Stimulated activated effector memory CD8-positive, alpha-beta T cell treated with anti-CD3 and anti-CD28 coated beads, Interleukin-12 subunit alpha, Interleukin-12 subunit beta, amount 100 ng/mL, for 72 hours (primary cell): ENCODE data around the gene FOCAD.
"Not testable (repeated sequence)": the region's sequence is repeated elsewhere in the genome, so short reads cannot be mapped to it uniquely, and the experiment has no call there.

Experiments
- ATAC-seq: fragments of 150-1000 bp; cut with Tn5 transposase; 2 replicates; pipeline ENCODE4 v1.10.0; 2021
- DNase-seq, 2 donors: peaks; one replicate each; pipeline ENCODE4 v3.0.0; 2021 to 2022; ENCODE audit warnings: low spot score in 2 of 2
- H3K27ac Mint-ChIP-seq: one replicate; pipeline ENCODE4 v1.8.0; 2022; ENCODE audit warnings: mild to moderate bottlenecking, mixed read lengths
- H3K36me3 Mint-ChIP-seq: one replicate; pipeline ENCODE4 v1.8.0; 2022; ENCODE audit warnings: mild to moderate bottlenecking, mixed read lengths
- H3K4me1 Mint-ChIP-seq: one replicate; pipeline ENCODE4 v1.8.0; 2022; ENCODE audit warnings: mixed read lengths
- H3K4me3 Mint-ChIP-seq: one replicate; pipeline ENCODE4 v1.8.0; 2022; ENCODE audit warnings: mild to moderate bottlenecking, mixed read lengths
- H3K9me3 Mint-ChIP-seq: one replicate; pipeline ENCODE4 v1.8.0; 2022; ENCODE audit warnings: mixed read lengths

Gene FOCAD

GRCh38 chr9:20948703-20949102 is 264.6 kb downstream of the FOCAD start:
- no peak for DNase-seq
- Mint-ChIP-seq H3K9me3 (no peaks in the 10 kb centered on the region), H3K4me1 (no peaks in the 10 kb centered on the region), H3K27ac (no peak overlapping the region), H3K4me3 (no peak overlapping the region), H3K36me3 (peaks cover 38% of the 10 kb centered on the region)
- ATAC-seq, result no peak

GRCh38 chr9:20950707-20951106 is 266.6 kb downstream of the FOCAD start:
- no peak overlapping the region for H3K27ac Mint-ChIP-seq
- peaks cover 44% of the 10 kb centered on the region for H3K36me3 Mint-ChIP-seq
- DNase-seq (no peak), ATAC-seq (no peak)
- no peaks in the 10 kb centered on the region for H3K9me3 Mint-ChIP-seq
- H3K4me1 Mint-ChIP-seq, result no peaks in the 10 kb centered on the region
- no peak overlapping the region for H3K4me3 Mint-ChIP-seq

- H3K36me3 Mint-ChIP-seq, result no peaks in the 10 kb centered on the region
- DNase-seq, result no peak
- H3K4me1 Mint-ChIP-seq, result no peaks in the 10 kb centered on the region
- no peak overlapping the region for H3K4me3 Mint-ChIP-seq
- no peak overlapping the region for H3K27ac Mint-ChIP-seq
- ATAC-seq, result no peak
- H3K9me3 Mint-ChIP-seq, result peaks cover 3% of the 10 kb centered on the region
Measured at GRCh38 chr9:20962536-20963225, 278.6 kb downstream of the FOCAD start.

- Mint-ChIP-seq H3K4me1 (no peaks in the 10 kb centered on the region), H3K4me3 (no peak overlapping the region), H3K9me3 (peaks cover 3% of the 10 kb centered on the region), H3K36me3 (peaks cover 11% of the 10 kb centered on the region), H3K27ac (no peak overlapping the region)
- ATAC-seq (no peak), DNase-seq (no peak)
Measured at GRCh38 chr9:20972684-20973083, 288.6 kb downstream of the FOCAD start.

GRCh38 chr9:20973246-20973947 is 289.3 kb downstream of the FOCAD start:
- not testable (repeated sequence) for DNase-seq, H3K4me1 Mint-ChIP-seq, H3K4me3 Mint-ChIP-seq, ATAC-seq, H3K27ac Mint-ChIP-seq, H3K9me3 Mint-ChIP-seq
- peaks cover 11% of the 10 kb centered on the region for H3K36me3 Mint-ChIP-seq

- not testable (repeated sequence) for H3K4me3 Mint-ChIP-seq, H3K27ac Mint-ChIP-seq, DNase-seq, H3K9me3 Mint-ChIP-seq, ATAC-seq, H3K4me1 Mint-ChIP-seq
- peaks cover 11% of the 10 kb centered on the region for H3K36me3 Mint-ChIP-seq
Measured at GRCh38 chr9:20974191-20974938, 290.3 kb downstream of the FOCAD start.

- Mint-ChIP-seq H3K4me1 (no peaks in the 10 kb centered on the region), H3K36me3 (peaks cover 21% of the 10 kb centered on the region), H3K4me3 (no peak overlapping the region), H3K9me3 (no peaks in the 10 kb centered on the region), H3K27ac (no peak overlapping the region)
- no peak for ATAC-seq
- DNase-seq, result no peak
Measured at GRCh38 chr9:20978249-20978648, 294.2 kb downstream of the FOCAD start.

- peaks cover 23% of the 10 kb centered on the region for H3K36me3 Mint-ChIP-seq
- DNase-seq (no peak), ATAC-seq (no peak)
- H3K4me3 Mint-ChIP-seq, result no peak overlapping the region
- no peaks in the 10 kb centered on the region for H3K4me1 Mint-ChIP-seq
- no peaks in the 10 kb centered on the region for H3K9me3 Mint-ChIP-seq
- no peak overlapping the region for H3K27ac Mint-ChIP-seq
Measured at GRCh38 chr9:20980832-20981455, 296.9 kb downstream of the FOCAD start.

GRCh38 chr9:20981486-20981885 is 297.4 kb downstream of the FOCAD start:
- Mint-ChIP-seq H3K9me3 (no peaks in the 10 kb centered on the region), H3K27ac (no peak overlapping the region), H3K4me3 (no peak overlapping the region), H3K4me1 (no peaks in the 10 kb centered on the region), H3K36me3 (peaks cover 28% of the 10 kb centered on the region)
- ATAC-seq, result no peak
- no peak for DNase-seq

- no peaks in the 10 kb centered on the region for H3K9me3 Mint-ChIP-seq
- no peak overlapping the region for H3K4me3 Mint-ChIP-seq
- no peak for DNase-seq
- no peak overlapping the region for H3K27ac Mint-ChIP-seq
- ATAC-seq, result no peak
- peaks cover 39% of the 10 kb centered on the region for H3K36me3 Mint-ChIP-seq
- no peaks in the 10 kb centered on the region for H3K4me1 Mint-ChIP-seq
Measured at GRCh38 chr9:20984506-20984905, 300.4 kb downstream of the FOCAD start.

- peaks cover 49% of the 10 kb centered on the region for H3K36me3 Mint-ChIP-seq
- DNase-seq, result no peak
- ATAC-seq, result no peak
- H3K4me1 Mint-ChIP-seq, result no peaks in the 10 kb centered on the region
- no peaks in the 10 kb centered on the region for H3K9me3 Mint-ChIP-seq
- no peak overlapping the region for H3K27ac Mint-ChIP-seq
- H3K4me3 Mint-ChIP-seq, result no peak overlapping the region
Measured at GRCh38 chr9:20985851-20986600, 302.0 kb downstream of the FOCAD start.

- Mint-ChIP-seq H3K27ac (no peak overlapping the region), H3K36me3 (peaks cover 40% of the 10 kb centered on the region)
Measured at GRCh38 chr9:20987521-20987920, 303.5 kb downstream of the FOCAD start.

GRCh38 chr9:20988061-20988460 is 304.0 kb downstream of the FOCAD start:
- H3K4me1 Mint-ChIP-seq, result no peaks in the 10 kb centered on the region
- ATAC-seq (no peak), DNase-seq (no peak)
- H3K4me3 Mint-ChIP-seq, result no peak overlapping the region
- peaks cover 35% of the 10 kb centered on the region for H3K36me3 Mint-ChIP-seq
- no peaks in the 10 kb centered on the region for H3K9me3 Mint-ChIP-seq
- H3K27ac Mint-ChIP-seq, result no peak overlapping the region

More at GRCh38 chr9:20987521-20987920, 303.5 kb downstream of the FOCAD start:
- no peak for ATAC-seq
- DNase-seq, result no peak
- no peaks in the 10 kb centered on the region for H3K9me3 Mint-ChIP-seq
- no peaks in the 10 kb centered on the region for H3K4me1 Mint-ChIP-seq
- H3K4me3 Mint-ChIP-seq, result no peak overlapping the region

GRCh38 chr9:20988671-20989315 is 304.7 kb downstream of the FOCAD start:
- no peak overlapping the region for H3K4me3 Mint-ChIP-seq
- peaks cover 33% of the 10 kb centered on the region for H3K36me3 Mint-ChIP-seq
- no peaks in the 10 kb centered on the region for H3K4me1 Mint-ChIP-seq
- DNase-seq, result no peak
- H3K27ac Mint-ChIP-seq, result no peak overlapping the region
- H3K9me3 Mint-ChIP-seq, result no peaks in the 10 kb centered on the region
- ATAC-seq, result no peak
